Right lobe of liver (tissue), 4 donors: ENCODE measurements around the gene TM4SF5.

Experiments
- POLR2A ChIP-seq: fragments of 450-650 bp; IDR thresholded peaks from one replicate; pipeline ENCODE4 v1.6.1; 2017; ENCODE audit warnings: antibody characterized with exemption, mild to moderate bottlenecking
- TF ChIP-seq, protein P1 (sequence below), 4 donors: fragments of 200-600 bp in 3 of 4; fragments of 450-650 bp in 1 of 4; IDR thresholded peaks; one replicate each; pipeline versions ENCODE4 v1.5.1 to v1.8.0; 2016 to 2022; ENCODE audit warnings: antibody characterized with exemption in 4 of 4, mild to moderate bottlenecking in 2 of 4
- donor health status: DM: no; HTN: no; CAD: no.
- donor health status: DM: no; HTN: no; CAD: no.
- donor health status: DM: no; HTN: yes; CAD: no.

DNA sequence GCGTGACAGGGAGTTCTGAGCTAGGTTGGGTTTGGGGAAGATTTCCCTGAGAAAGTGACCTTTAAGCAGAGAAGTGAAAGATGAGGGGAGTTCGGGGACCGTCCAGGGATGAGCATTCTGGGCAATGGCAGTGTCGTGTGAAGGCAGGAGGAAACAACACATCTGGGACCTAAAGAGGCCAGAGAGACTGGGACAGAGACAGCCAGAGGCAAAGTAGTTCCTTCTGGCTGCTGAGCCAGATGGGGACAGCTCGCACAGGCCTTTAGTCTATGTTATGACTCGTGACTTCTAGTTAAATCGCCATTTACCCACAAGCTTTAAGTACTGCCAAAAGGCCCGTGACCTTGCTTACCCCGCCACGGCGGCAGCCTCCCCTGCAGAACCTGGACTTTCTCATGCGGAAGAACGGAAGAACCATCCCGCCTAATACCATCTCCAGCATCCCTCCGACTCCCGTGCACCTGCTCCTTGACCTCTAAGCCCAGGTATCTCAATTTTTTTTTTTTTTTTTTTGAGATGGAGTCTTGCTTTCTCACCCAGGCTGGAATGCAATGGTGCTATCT is 48.9 kb upstream of the TM4SF5 start:
- TF ChIP-seq POLR2A = no peak
- TF ChIP-seq, protein P1, sequence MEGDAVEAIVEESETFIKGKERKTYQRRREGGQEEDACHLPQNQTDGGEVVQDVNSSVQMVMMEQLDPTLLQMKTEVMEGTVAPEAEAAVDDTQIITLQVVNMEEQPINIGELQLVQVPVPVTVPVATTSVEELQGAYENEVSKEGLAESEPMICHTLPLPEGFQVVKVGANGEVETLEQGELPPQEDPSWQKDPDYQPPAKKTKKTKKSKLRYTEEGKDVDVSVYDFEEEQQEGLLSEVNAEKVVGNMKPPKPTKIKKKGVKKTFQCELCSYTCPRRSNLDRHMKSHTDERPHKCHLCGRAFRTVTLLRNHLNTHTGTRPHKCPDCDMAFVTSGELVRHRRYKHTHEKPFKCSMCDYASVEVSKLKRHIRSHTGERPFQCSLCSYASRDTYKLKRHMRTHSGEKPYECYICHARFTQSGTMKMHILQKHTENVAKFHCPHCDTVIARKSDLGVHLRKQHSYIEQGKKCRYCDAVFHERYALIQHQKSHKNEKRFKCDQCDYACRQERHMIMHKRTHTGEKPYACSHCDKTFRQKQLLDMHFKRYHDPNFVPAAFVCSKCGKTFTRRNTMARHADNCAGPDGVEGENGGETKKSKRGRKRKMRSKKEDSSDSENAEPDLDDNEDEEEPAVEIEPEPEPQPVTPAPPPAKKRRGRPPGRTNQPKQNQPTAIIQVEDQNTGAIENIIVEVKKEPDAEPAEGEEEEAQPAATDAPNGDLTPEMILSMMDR (IDR thresholded peaks at IDR 0.05) = no peak
